ENCODE data around the gene B3GAT2. TPM values are rescaled to one million over a fixed set of nuclear protein-coding genes. Genes with fewer than 3 reads are reported as not detected.

Gene B3GAT2
- total and polyA plus RNA-seq, 2 donors (not counting 1 experiment from before 2014, with no cell fraction given) = not detected

DNA sequence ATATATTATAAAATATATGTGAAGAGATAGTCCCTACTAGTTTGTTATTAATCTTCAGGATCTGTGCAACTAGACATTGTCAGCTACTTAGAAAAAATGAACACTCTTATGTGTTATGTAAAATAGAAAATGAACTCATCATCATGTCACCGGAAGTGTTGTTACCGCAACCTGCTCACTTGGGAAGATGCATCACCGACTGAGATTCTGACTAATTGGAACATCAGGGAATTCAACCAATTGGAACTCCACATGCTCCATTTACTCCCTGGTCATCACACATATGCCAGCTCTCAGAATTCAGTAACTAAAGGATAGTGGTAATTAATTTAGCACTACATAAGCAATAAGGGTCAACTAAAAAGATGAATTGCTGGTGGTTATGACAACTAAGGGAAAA lies 16.7 kb upstream of the B3GAT2 start:
- no peaks in the 10 kb centered on the region for H3K9me3 Mint-ChIP-seq (ENCODE audit: insufficient read depth)
- no peak overlapping the region for H3K27ac Mint-ChIP-seq
- no peaks in the 10 kb centered on the region for H3K36me3 ChIP-seq (replicated peaks in 1 of 2; ENCODE audit: control extremely low read depth in 1 of 2, control insufficient read depth in 1 of 2, extremely low read depth in 1 of 2, insufficient read depth in 2 of 2, low read length in 1 of 2)
- ChIA-PET CTCF (no interaction called here), POLR2A (no interaction called here)
- no peak overlapping the region for H3K27ac ChIP-seq (ENCODE audit: low read length in 2 of 2)
- intact Hi-C loops (cut with micrococcal nuclease) = no loop called here
- no peak overlapping the region for H3K4me2 ChIP-seq (replicated peaks; ENCODE audit: low read depth, low read length, poor library complexity, severe bottlenecking)
- no peaks in the 10 kb centered on the region for H3K79me2 ChIP-seq (ENCODE audit: control insufficient read depth, insufficient read depth, low read length)
- 93% methylated on average over 3 of the region's 3 CpGs for WGBS (ENCODE audit: insufficient coverage)
- H3K4me3 ChIP-seq (ENCODE audit: control extremely low read depth in 1 of 5, extremely low read depth in 1 of 5, insufficient read depth in 1 of 5, low read depth in 2 of 5, low read length in 4 of 5) = no peak overlapping the region
- H3K4me1 Mint-ChIP-seq = no peaks in the 10 kb centered on the region
- no peak for ATAC-seq (ENCODE audit: low read depth)
- no peak overlapping the region for H3K4me3 Mint-ChIP-seq
- TF ChIP-seq, protein P1, sequence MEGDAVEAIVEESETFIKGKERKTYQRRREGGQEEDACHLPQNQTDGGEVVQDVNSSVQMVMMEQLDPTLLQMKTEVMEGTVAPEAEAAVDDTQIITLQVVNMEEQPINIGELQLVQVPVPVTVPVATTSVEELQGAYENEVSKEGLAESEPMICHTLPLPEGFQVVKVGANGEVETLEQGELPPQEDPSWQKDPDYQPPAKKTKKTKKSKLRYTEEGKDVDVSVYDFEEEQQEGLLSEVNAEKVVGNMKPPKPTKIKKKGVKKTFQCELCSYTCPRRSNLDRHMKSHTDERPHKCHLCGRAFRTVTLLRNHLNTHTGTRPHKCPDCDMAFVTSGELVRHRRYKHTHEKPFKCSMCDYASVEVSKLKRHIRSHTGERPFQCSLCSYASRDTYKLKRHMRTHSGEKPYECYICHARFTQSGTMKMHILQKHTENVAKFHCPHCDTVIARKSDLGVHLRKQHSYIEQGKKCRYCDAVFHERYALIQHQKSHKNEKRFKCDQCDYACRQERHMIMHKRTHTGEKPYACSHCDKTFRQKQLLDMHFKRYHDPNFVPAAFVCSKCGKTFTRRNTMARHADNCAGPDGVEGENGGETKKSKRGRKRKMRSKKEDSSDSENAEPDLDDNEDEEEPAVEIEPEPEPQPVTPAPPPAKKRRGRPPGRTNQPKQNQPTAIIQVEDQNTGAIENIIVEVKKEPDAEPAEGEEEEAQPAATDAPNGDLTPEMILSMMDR (IDR thresholded peaks at IDR 0.05) = no peak
- TF ChIP-seq EZH2 (IDR thresholded peaks at IDR 0.05; ENCODE audit: borderline replicate concordance, insufficient read depth, low read depth, low read length, poor library complexity, severe bottlenecking) = no peak
- H3K4me1 ChIP-seq (ENCODE audit: control insufficient read depth in 2 of 2, insufficient read depth in 2 of 2, low read length in 2 of 2) = no peaks in the 10 kb centered on the region
- no peaks in the 10 kb centered on the region for H3K9me3 ChIP-seq (ENCODE audit: control extremely low read depth in 1 of 3, control insufficient read depth in 2 of 3, insufficient read depth in 1 of 3, low read length in 2 of 3)
- H4K20me1 ChIP-seq (ENCODE audit: control insufficient read depth, insufficient read depth, low read length, poor library complexity, severe bottlenecking) = no peaks in the 10 kb centered on the region
- H2AFZ ChIP-seq (ENCODE audit: insufficient read depth, low read depth, low read length, poor library complexity, severe bottlenecking) = no peak overlapping the region
- no peak for DNase-seq
- no peak overlapping the region for H3K9ac ChIP-seq (ENCODE audit: low read length)
- H3K27me3 ChIP-seq (replicated peaks in 1 of 4; ENCODE audit: control extremely low read depth in 1 of 4, control insufficient read depth in 3 of 4, insufficient read depth in 4 of 4, low read length in 3 of 4) = peaks cover 0 to 8% (median 3%) of the 10 kb centered on the region in 4 experiments
- H3K27me3 Mint-ChIP-seq = peaks cover 32% of the 10 kb centered on the region

DNA sequence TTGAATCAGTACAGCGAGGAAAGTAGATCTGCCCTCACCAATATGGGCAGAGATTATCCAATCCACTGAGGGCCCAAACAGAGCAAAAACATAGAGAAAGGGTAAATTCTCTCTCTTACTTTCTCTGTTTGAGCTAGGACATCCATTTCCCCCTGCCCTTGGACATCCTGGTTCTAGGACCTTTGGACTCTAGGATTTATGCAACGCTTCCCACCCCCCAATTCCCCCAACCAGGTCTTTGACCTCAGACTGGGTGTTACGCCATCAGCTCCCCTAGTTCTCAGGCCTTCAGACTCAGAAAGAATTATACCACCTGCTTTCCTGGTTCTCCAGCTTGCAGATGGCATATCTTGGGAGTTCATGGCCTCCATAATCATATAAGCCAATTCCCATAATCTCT lies 10.2 kb upstream of the B3GAT2 start:
- DNase-seq (no peak), ATAC-seq (ENCODE audit: low read depth) (no peak)
- no peaks in the 10 kb centered on the region for H3K4me1 ChIP-seq (ENCODE audit: control insufficient read depth in 2 of 2, insufficient read depth in 2 of 2, low read length in 2 of 2)
- H3K36me3 ChIP-seq (replicated peaks in 1 of 2; ENCODE audit: control extremely low read depth in 1 of 2, control insufficient read depth in 1 of 2, extremely low read depth in 1 of 2, insufficient read depth in 2 of 2, low read length in 1 of 2) = no peaks in the 10 kb centered on the region
- H4K20me1 ChIP-seq (ENCODE audit: control insufficient read depth, insufficient read depth, low read length, poor library complexity, severe bottlenecking) = no peaks in the 10 kb centered on the region
- H3K9me3 ChIP-seq (ENCODE audit: control extremely low read depth in 1 of 3, control insufficient read depth in 2 of 3, insufficient read depth in 1 of 3, low read length in 2 of 3) = no peaks in the 10 kb centered on the region
- no peak overlapping the region for H3K4me2 ChIP-seq (replicated peaks; ENCODE audit: low read depth, low read length, poor library complexity, severe bottlenecking)
- no peaks in the 10 kb centered on the region for H3K79me2 ChIP-seq (ENCODE audit: control insufficient read depth, insufficient read depth, low read length)
- CTCF ChIA-PET = interaction anchor here (0.7 kb wide), 1 partner anchor 11 kb away, joined by 3 read pairs; no protein-coding TSS in a partner anchor
- no peak for TF ChIP-seq EZH2 (IDR thresholded peaks at IDR 0.05; ENCODE audit: borderline replicate concordance, insufficient read depth, low read depth, low read length, poor library complexity, severe bottlenecking)
- TF ChIP-seq, protein P1 (IDR thresholded peaks at IDR 0.05) = no peak
- 94% methylated on average over 2 of the region's 3 CpGs for WGBS (ENCODE audit: insufficient coverage)
- H3K9me3 Mint-ChIP-seq (ENCODE audit: insufficient read depth) = peaks cover 2% of the 10 kb centered on the region
- no peak overlapping the region for H3K27ac ChIP-seq (ENCODE audit: low read length in 2 of 2)
- intact Hi-C loops (cut with micrococcal nuclease) = no loop called here
- peaks cover 0 to 5% (median 1%) of the 10 kb centered on the region in 4 experiments for H3K27me3 ChIP-seq (replicated peaks in 1 of 4; ENCODE audit: control extremely low read depth in 1 of 4, control insufficient read depth in 3 of 4, insufficient read depth in 4 of 4, low read length in 3 of 4)
- H3K4me3 Mint-ChIP-seq = no peak overlapping the region
- H3K4me3 ChIP-seq (ENCODE audit: control extremely low read depth in 1 of 5, extremely low read depth in 1 of 5, insufficient read depth in 1 of 5, low read depth in 2 of 5, low read length in 4 of 5) = no peak overlapping the region
- peaks cover 6% of the 10 kb centered on the region for H3K27me3 Mint-ChIP-seq
- no peak overlapping the region for H3K9ac ChIP-seq (ENCODE audit: low read length)
- H2AFZ ChIP-seq (ENCODE audit: insufficient read depth, low read depth, low read length, poor library complexity, severe bottlenecking) = no peak overlapping the region
- POLR2A ChIA-PET = no interaction called here
- H3K4me1 Mint-ChIP-seq = no peaks in the 10 kb centered on the region
- H3K27ac Mint-ChIP-seq = no peak overlapping the region

All from B cell (primary cell).